HepG2 (cell line): Measurements from ENCODE around the gene CHST4. TPM values are rescaled to one million over a fixed set of nuclear protein-coding genes. Genes with fewer than 3 reads are reported as not detected.
A peak's percentile ranks its signal among the peaks of the same experiment; 100 is the strongest.

Experiments used
- ARID2 ChIP-seq: sonication (generic); formaldehyde crosslinking; IDR thresholded peaks from 2 replicates; pipeline ENCODE4 v1.8.1; 2022; ENCODE audit warnings: mild to moderate bottlenecking, missing genetic modification reagents, borderline replicate concordance
- ATM ChIP-seq: fragments of 450-650 bp; IDR thresholded peaks from 2 replicates; pipeline ENCODE4 v1.7.1; 2017; ENCODE audit warnings: mild to moderate bottlenecking, borderline replicate concordance
- CCDC6 ChIP-seq: sonication (generic); formaldehyde crosslinking; IDR thresholded peaks from 2 replicates; pipeline ENCODE4 v1.8.1; 2022; ENCODE audit warnings: mild to moderate bottlenecking, missing genetic modification reagents, moderate library complexity
- FOXO1 ChIP-seq: sonication (generic); formaldehyde crosslinking; IDR thresholded peaks from 2 replicates; pipeline ENCODE4 v1.4.0; 2020; ENCODE audit warnings: missing genetic modification reagents
- HCFC1 ChIP-seq: fragments of 150-350 bp; IDR thresholded peaks from 2 replicates; pipeline ENCODE4 v1.6.1; 2014; ENCODE audit warnings: low read depth, low read length
- KAT7 ChIP-seq: IDR thresholded peaks from 2 replicates; pipeline ENCODE4 v1.6.1; 2018; ENCODE audit warnings: borderline replicate concordance, missing compliant biosample characterization
- KAT8 ChIP-seq: IDR thresholded peaks from 2 replicates; pipeline ENCODE4 v1.6.1; 2016; ENCODE audit warnings: missing genetic modification reagents, missing compliant biosample characterization
- MTA3 ChIP-seq: sonication (generic); formaldehyde crosslinking; IDR thresholded peaks from 2 replicates; pipeline ENCODE4 v1.4.0; 2020; ENCODE audit warnings: missing genetic modification reagents
- RBFOX2 ChIP-seq: fragments of 200-400 bp; formaldehyde crosslinking; IDR thresholded peaks from 2 replicates; pipeline ENCODE4 v1.6.1; 2017; ENCODE audit warnings: low read depth, mild to moderate bottlenecking, low read length
- RBM22 ChIP-seq: fragments of 200-400 bp; formaldehyde crosslinking; optimal IDR thresholded peaks from 2 replicates; pipeline ENCODE3; 2017; ENCODE audit warnings: mild to moderate bottlenecking, low read length, moderate library complexity
- SNRNP70 ChIP-seq: fragments of 200-400 bp; formaldehyde crosslinking; IDR thresholded peaks from 2 replicates; pipeline ENCODE4 v1.6.1; 2017; ENCODE audit warnings: mild to moderate bottlenecking, low read depth, low read length, moderate library complexity
- THYN1 ChIP-seq: sonication (generic); formaldehyde crosslinking; IDR thresholded peaks from 2 replicates; pipeline ENCODE4 v1.8.1; 2023; ENCODE audit warnings: low read depth, mild to moderate bottlenecking, moderate library complexity, missing genetic modification reagents, borderline replicate concordance
- TOE1 ChIP-seq: sonication (generic); formaldehyde crosslinking; IDR thresholded peaks from 2 replicates; pipeline ENCODE4 v1.4.0; 2020; ENCODE audit warnings: mild to moderate bottlenecking, missing genetic modification reagents
- WIZ ChIP-seq: sonication (generic); formaldehyde crosslinking; IDR thresholded peaks from 2 replicates; pipeline ENCODE4 v1.5.1; 2020; ENCODE audit warnings: mild to moderate bottlenecking, missing genetic modification reagents
- YEATS4 ChIP-seq: sonication (generic); formaldehyde crosslinking; IDR thresholded peaks from 2 replicates; pipeline ENCODE4 v1.4.0; 2020; ENCODE audit warnings: missing genetic modification reagents, borderline replicate concordance
- ZFP1 ChIP-seq: IDR thresholded peaks from 2 replicates; pipeline ENCODE4 v1.6.1; 2016
- ZKSCAN1 ChIP-seq: fragments of 150-350 bp; IDR thresholded peaks from 2 replicates; pipeline ENCODE4 v1.6.1; 2014; ENCODE audit warnings: low read length
- ZNF232 ChIP-seq: sonication (generic); formaldehyde crosslinking; IDR thresholded peaks from 2 replicates; pipeline ENCODE4 v1.4.0; 2020; ENCODE audit warnings: missing genetic modification reagents, borderline replicate concordance
- ZNF331 ChIP-seq: sonication (generic); formaldehyde crosslinking; IDR thresholded peaks from 2 replicates; pipeline ENCODE4 v1.4.0; 2020; ENCODE audit warnings: missing genetic modification reagents
- ZNF33B ChIP-seq: sonication (generic); formaldehyde crosslinking; IDR thresholded peaks from 2 replicates; pipeline ENCODE4 v1.5.1; 2020; ENCODE audit warnings: mild to moderate bottlenecking, missing genetic modification reagents
- ZNF567 ChIP-seq: sonication (generic); formaldehyde crosslinking; IDR thresholded peaks from 2 replicates; pipeline ENCODE4 v1.8.1; 2023; ENCODE audit warnings: mild to moderate bottlenecking, missing genetic modification reagents, borderline replicate concordance
- ZNF672 ChIP-seq: sonication (generic); formaldehyde crosslinking; IDR thresholded peaks from 2 replicates; pipeline ENCODE4 v1.8.1; 2022; ENCODE audit warnings: missing genetic modification reagents
- ZNF790 ChIP-seq: sonication (generic); formaldehyde crosslinking; IDR thresholded peaks from 2 replicates; pipeline ENCODE4 v1.8.0; 2022; ENCODE audit warnings: missing genetic modification reagents, mild to moderate bottlenecking, borderline replicate concordance
- polyA plus RNA-seq, 8 experiments: library from polyadenylated mRNA; depleted of rRNA in 3 of 8; stranded (reverse) in 7 of 8; unstranded in 1 of 8; fragments of >200 nt; fragmentation: Illumina TruSeq in 4 of 8; extraction: Trizol in 4 of 8; gene quantifications; 2 replicates each; pipeline versions ENCODE4 v1.2.1 to v1.2.3, GENCODE V29; 2011 to 2016; ENCODE audit warnings: low read depth in 4 of 8, missing spikeins in 1 of 8, mixed read lengths in 1 of 8; ENCODE audit not compliant: insufficient read depth in 1 of 8
- total RNA-seq, 5 experiments: library from RNA; depleted of rRNA; stranded (reverse); fragments of >200 nt; fragmentation: Illumina TruSeq; extraction: Trizol; gene quantifications; 2 replicates each; pipeline ENCODE4 v1.2.3, GENCODE V29; 2016; ENCODE audit warnings: low read depth in 1 of 5
- TF ChIP-seq, protein P1 (sequence below): sonication (generic); formaldehyde crosslinking; IDR thresholded peaks from 2 replicates; pipeline ENCODE4 v1.5.1; 2020; ENCODE audit warnings: missing genetic modification reagents, mild to moderate bottlenecking, borderline replicate concordance
- TF ChIP-seq, protein P2 (sequence below): sonication (generic); formaldehyde crosslinking; IDR thresholded peaks from 2 replicates; pipeline ENCODE4 v1.4.0; 2020; ENCODE audit warnings: mild to moderate bottlenecking, missing genetic modification reagents
- TF ChIP-seq, protein P3 (sequence below): sonication (generic); formaldehyde crosslinking; IDR thresholded peaks from 2 replicates; pipeline ENCODE4 v1.4.0; 2020; ENCODE audit warnings: mild to moderate bottlenecking, missing genetic modification reagents
- TF ChIP-seq, protein P4 (sequence below): sonication (generic); formaldehyde crosslinking; IDR thresholded peaks from 2 replicates; pipeline ENCODE4 v1.4.0; 2020; ENCODE audit warnings: missing genetic modification reagents
- TF ChIP-seq, protein P5 (sequence below): sonication (generic); formaldehyde crosslinking; IDR thresholded peaks from 2 replicates; pipeline ENCODE4 v1.8.0; 2022; ENCODE audit warnings: mild to moderate bottlenecking, missing genetic modification reagents, moderate library complexity

CHST4 gene
- total and polyA plus RNA-seq, 2 of the 13 experiments (the other 11 are each of a cell fraction or from before 2014, with no cell fraction given) = not detected

GRCh38 chr16:71557954-71558582 lies 31.8 kb downstream of the CHST4 start (continued):
- TF ChIP-seq, protein P1, sequence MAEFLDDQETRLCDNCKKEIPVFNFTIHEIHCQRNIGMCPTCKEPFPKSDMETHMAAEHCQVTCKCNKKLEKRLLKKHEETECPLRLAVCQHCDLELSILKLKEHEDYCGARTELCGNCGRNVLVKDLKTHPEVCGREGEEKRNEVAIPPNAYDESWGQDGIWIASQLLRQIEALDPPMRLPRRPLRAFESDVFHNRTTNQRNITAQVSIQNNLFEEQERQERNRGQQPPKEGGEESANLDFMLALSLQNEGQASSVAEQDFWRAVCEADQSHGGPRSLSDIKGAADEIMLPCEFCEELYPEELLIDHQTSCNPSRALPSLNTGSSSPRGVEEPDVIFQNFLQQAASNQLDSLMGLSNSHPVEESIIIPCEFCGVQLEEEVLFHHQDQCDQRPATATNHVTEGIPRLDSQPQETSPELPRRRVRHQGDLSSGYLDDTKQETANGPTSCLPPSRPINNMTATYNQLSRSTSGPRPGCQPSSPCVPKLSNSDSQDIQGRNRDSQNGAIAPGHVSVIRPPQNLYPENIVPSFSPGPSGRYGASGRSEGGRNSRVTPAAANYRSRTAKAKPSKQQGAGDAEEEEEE (CRISPR knock-in tag) = no peak
- no peak for TF ChIP-seq SNRNP70
- TF ChIP-seq, protein P2, sequence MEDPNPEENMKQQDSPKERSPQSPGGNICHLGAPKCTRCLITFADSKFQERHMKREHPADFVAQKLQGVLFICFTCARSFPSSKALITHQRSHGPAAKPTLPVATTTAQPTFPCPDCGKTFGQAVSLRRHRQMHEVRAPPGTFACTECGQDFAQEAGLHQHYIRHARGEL (CRISPR knock-in tag) = no peak
- no peak for TF ChIP-seq WIZ (CRISPR knock-in tag)
- TF ChIP-seq ZFP1 = no peak
- TF ChIP-seq, protein P3, sequence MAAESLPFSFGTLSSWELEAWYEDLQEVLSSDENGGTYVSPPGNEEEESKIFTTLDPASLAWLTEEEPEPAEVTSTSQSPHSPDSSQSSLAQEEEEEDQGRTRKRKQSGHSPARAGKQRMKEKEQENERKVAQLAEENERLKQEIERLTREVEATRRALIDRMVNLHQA (CRISPR knock-in tag) = no peak
- TF ChIP-seq ARID2 (CRISPR knock-in tag) = no peak
- TF ChIP-seq YEATS4 (CRISPR knock-in tag) = no peak
- TF ChIP-seq, protein P4, sequence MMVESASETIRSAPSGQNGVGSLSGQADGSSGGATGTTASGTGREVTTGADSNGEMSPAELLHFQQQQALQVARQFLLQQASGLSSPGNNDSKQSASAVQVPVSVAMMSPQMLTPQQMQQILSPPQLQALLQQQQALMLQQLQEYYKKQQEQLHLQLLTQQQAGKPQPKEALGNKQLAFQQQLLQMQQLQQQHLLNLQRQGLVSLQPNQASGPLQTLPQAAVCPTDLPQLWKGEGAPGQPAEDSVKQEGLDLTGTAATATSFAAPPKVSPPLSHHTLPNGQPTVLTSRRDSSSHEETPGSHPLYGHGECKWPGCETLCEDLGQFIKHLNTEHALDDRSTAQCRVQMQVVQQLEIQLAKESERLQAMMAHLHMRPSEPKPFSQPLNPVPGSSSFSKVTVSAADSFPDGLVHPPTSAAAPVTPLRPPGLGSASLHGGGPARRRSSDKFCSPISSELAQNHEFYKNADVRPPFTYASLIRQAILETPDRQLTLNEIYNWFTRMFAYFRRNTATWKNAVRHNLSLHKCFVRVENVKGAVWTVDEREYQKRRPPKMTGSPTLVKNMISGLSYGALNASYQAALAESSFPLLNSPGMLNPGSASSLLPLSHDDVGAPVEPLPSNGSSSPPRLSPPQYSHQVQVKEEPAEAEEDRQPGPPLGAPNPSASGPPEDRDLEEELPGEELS (CRISPR knock-in tag) = peak; percentile 25; the same call in 1 of the 2 replicates
- TF ChIP-seq ZNF790 = no peak
- no peak for TF ChIP-seq ZNF33B (CRISPR knock-in tag)
- TF ChIP-seq FOXO1 (CRISPR knock-in tag) = peak; percentile 62; the same call in 1 of the 2 replicates
- TF ChIP-seq KAT8 = no peak
- TF ChIP-seq TOE1 (CRISPR knock-in tag) = no peak
- TF ChIP-seq ZKSCAN1 = no peak
- TF ChIP-seq THYN1 (CRISPR knock-in tag) = no peak
- no peak for TF ChIP-seq RBFOX2
- no peak for TF ChIP-seq RBM22
- TF ChIP-seq ZNF232 = no peak
- TF ChIP-seq, protein P5, sequence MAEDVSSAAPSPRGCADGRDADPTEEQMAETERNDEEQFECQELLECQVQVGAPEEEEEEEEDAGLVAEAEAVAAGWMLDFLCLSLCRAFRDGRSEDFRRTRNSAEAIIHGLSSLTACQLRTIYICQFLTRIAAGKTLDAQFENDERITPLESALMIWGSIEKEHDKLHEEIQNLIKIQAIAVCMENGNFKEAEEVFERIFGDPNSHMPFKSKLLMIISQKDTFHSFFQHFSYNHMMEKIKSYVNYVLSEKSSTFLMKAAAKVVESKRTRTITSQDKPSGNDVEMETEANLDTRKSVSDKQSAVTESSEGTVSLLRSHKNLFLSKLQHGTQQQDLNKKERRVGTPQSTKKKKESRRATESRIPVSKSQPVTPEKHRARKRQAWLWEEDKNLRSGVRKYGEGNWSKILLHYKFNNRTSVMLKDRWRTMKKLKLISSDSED (CRISPR knock-in tag) = no peak
- TF ChIP-seq MTA3 (CRISPR knock-in tag) = no peak
- TF ChIP-seq ATM = no peak
- no peak for TF ChIP-seq ZNF567 (CRISPR knock-in tag)
- TF ChIP-seq KAT7 = no peak
- TF ChIP-seq CCDC6 (CRISPR knock-in tag) = no peak
- no peak for TF ChIP-seq HCFC1
- TF ChIP-seq ZNF331 = no peak; the same call in 1 of the 2 replicates
- no peak for TF ChIP-seq ZNF672
